Retina (tissue), 1 donor: Measurements from ENCODE around the gene PCBP4.
"Not testable (repeated sequence)": the region's sequence is repeated elsewhere in the genome, so short reads cannot be mapped to it uniquely, and the experiment has no call there.

ENCODE experiments used
- DNase-seq: peaks from one replicate; pipeline ENCODE4 v3.0.0-alpha.2; 2016

The PCBP4 gene

DNA sequence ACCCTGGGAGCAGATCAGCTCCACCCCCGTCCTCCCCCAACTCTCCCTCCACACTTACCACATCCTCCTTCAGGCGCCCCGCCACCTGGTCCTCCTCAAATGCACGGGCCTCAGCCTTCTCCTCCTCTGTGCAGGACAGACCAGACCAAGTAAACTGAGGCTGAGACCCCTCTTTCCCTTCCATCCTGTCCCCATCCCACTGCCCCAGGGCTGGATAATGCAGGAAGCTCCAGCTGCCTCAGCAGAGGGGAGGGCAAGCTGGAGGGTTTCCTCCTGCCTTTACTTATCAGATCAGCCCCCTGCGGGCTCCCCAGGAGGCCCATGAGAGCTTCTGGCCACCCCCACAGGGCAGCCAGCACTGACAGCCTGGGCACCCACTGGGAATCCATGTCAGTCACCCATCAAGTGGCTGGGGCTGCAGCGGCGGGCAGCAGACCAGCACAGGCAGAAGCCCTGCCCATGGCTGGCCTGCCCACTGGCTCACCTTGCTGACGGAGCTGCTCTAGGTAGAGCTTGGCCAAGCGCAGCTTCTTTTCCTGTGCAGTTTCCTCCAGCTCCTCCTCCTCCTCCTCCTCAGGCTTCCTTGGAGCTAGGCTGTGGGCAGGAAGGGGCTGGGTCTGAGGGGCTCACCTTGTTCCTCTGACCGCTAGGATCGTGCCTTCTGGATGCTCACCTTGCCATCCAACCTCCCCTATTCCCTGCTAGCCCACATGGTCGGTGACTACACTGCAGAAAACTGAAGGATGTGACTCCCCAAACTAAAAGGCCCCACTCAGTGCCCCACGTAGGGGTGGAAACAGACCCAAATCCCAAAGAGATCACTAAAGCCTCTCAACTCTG, 29.4 kb downstream of the PCBP4 start:
- no peak for DNase-seq

DNA sequence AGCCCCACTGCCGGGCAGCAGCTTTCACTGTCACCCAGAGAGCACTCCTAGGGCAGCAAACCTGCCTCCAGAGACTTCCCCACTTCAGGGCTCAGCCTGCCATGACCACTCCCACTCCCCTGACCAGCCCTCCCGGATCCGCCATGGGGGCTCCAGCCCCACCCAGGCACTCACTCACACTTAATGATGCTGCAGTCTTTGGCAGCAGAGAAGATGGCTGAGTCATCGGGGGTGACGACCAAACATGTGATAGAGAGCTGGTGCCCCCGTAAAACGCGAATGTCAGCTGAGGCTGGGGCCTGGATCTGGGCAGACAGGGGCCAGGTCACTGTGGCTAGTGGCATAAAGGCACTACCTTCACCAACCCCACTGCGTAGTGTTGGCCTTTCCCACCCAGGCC, 30.2 kb downstream of the PCBP4 start:
- no peak for DNase-seq

DNA sequence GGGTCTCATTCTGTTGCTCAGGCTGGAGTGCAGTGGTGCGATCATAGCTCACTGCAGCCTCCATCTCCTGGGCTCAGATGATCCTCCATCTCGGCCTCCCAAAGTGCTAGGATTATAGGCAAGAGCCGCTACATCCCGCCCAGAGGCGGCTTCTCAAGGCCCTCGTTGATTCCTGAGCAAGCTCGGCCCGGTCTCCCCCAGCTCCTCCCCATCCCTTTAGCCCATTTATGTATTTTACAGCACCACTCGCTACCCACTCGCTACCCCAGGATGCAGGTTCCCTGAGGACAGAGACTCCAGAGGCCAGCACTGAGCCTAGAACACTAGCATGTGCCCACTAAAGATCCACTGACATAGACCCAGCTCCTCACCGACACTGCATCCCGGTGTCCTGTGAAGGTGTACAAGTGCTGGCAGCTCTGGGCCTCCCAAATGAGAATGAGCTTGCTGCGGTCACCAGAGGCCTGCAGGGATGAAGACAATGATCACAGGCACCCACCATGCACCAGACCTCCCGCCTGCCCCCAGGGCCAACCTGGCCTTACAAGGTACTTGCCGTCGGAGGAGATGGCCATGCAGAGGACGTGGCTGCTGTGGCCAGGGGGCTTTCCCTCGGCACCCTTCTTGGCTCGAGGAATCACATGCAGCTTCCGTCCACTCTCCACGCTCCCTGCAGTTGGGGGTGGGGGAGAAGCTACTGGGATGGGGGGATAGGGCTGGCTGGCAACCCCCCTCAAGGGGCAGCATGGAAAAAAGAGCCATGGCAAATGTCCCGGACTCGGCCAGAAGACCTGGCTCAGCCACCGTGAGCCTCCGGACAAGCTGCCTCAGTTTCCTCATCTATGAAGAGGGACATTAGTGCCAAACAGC, 31.1 kb downstream of the PCBP4 start:
- no peak for DNase-seq

DNA sequence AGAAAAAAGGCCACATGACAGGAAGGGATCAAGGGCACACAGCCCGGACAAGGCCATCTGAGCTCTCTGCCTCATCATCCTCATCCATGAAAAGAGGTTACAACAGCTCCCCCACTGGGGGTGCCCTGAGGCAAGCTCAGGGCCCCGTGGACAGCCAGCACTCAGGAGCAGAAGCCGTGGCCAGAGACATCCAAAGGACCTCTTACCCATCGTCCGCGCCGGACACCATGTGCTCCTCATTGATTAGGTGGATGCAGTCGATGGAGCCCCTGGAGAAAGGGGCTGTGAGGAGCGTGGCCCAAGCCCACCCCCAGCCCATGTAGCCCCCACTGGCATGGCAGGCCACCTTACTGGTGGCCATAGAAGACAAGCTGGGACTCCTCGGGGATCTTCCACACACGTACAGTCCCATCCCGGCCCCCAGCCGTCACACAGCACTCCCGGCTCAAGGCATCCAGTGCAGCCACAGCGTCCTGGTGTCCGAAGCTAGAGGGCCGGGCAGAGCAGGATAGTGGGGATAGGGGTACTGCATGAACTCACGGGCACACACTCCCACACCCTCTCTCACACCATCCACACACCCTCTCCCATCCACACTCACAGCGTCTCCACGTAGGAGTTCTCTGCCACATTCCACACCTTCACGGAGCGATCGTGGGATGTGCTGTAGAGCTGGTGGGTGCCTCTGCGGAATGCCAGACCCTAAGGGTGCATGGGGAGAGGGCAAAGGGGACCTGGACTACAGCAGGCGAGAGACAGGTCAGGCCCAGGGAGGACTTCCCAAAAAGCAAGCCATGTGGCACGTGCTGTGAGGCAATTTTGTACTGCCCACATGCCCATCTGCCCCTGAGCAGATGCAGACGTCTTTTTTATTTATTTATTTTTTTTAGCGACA, 32.0 kb downstream of the PCBP4 start:
- no peak for DNase-seq

DNA sequence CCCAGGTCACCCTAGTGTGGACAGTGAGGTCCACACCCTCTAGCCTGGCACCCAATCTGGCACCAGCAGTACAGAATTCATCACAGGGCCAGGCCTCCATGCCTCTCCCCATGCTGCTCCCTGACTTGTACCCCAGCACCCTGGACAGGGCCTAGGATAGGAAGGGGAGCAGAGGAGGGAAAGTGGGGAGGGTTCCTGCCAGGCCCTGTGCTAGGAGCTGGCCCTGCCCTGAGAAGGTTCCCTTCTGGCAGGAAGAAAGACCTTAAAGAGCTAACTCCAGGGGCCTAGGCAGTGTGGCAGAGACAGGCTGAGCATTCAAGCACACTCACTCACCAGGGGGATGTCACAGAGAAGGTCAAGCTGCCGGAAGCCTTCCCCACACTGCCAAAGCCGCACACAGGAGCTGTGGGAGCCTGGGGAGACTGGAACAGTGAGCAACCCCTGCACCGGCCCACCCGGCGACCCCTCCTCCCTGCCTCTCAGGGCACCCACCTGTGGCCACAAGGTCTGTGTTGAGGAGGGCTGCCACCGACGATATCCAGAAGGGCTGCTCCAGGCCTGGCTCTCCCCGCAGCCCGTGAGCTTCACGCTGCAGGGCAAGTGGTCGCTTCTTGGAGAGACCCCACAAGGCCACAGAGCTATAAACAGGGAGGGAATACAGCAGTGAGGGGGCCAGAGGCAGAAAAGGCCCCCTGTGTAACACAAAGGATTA, 33.0 kb downstream of the PCBP4 start:
- DNase-seq = no peak

DNA sequence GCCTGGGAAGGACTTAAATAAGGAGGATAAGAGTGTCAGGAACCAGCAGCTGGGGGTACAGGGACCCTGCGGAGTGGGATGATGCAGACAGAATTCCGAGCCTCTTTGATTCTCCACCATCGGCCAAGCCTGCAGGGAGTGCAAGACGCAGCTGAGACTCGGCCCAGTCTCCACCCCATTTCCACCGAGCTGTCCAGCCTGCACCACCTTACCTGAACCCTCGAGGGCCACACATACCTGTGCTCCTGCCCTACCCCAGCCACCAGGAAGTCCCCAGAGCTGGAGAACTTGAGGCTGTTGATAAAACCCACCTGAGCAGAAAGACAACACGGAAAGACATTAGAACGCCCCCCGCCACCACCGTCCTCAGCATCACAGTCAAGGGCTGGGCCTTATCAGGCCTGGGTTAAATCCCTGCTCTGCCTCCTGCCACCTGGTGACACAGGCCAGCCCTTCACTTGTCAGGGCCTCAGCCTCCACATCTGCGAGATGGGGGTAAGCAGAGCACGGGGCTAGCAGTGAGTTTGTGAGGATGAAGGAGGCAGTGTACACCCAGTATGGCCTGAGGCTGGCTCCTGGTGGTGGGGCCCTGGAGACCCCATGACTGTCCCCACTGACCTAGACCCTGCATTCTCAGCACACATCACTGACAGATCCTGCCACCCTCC, 33.6 kb downstream of the PCBP4 start:
- no peak for DNase-seq

DNA sequence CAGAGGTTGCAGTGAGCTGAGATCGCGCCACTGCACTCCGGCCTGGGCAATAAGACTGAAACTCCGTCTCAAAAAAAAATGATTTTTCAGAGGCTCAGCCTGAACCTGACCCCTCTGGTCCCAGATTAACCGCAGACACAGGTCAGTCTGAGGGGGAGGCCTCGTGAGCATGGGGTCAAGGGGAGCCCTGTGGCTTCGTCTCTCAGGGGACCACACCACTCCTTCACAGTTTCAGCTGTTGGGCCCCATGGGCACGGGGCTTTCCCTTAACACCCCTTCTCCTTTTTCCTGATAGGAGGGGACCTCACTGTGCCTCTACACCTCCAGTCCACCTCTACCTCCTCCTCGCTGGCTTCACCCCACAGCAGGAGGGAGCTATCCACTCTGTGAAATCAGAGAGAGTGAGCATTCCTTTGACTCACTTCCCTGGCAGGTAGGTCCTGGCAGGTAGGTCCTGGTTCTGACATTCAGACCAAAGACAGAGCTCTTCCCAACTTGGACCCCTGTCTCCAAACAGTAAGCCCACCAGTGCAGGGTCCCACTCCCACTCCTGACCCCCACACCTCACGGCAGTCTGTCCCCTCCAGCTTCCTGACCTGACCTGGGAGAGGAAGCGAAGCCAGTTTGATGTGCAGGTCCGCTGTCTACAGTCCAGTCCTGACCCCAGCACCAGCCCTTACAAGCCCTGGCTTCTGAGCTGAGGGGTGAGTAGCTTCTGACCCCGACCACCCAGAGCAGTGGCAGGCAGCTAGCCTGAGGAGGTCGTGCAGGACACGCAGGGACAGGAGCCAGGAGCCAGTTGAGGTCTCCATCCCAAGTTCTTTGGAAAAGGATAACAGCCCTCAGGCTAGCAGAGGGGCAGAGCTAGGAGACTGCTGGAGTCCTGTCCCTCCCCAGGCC, 34.5 kb downstream of the PCBP4 start:
- no peak for DNase-seq

DNA sequence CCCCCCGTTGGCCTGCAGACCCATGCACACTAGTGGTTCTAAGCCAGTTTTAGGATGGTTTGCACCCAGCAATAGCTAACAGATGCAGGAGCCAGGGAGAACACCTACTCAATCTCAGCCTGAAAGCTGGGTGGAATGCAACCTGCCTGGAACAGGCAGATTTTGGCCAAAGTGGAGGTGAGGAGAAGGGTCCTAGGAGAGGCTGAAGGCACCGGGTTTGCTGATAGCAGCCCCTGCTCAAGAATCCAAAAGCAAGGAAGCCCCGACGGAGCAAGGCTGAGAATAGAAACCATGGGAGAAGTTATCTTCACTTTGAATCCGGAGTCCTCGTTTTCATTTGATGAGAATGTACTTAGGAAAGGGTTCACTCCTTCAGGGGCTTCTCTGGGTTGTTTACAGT, 35.5 kb downstream of the PCBP4 start:
- no peak for DNase-seq

DNA sequence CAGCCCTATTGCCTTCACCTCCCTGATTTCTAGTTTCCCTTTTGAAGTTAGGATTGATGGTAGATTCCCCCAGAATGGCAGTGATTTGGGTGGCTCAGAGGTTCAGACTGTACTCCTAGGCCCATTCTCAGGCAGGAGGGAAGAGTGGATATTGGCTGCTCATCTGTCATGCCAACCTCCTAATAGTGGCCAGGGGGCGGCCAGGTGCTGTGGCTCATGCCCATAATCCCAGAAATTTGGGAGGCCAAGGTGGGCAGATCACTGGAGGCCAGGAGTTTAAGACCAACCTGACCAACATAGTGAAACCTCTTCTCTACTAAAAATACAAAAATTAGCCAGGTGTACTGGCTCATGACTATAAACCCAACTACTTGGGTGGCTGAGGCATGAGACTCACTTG, 36.8 kb downstream of the PCBP4 start:
- DNase-seq = no peak

DNA sequence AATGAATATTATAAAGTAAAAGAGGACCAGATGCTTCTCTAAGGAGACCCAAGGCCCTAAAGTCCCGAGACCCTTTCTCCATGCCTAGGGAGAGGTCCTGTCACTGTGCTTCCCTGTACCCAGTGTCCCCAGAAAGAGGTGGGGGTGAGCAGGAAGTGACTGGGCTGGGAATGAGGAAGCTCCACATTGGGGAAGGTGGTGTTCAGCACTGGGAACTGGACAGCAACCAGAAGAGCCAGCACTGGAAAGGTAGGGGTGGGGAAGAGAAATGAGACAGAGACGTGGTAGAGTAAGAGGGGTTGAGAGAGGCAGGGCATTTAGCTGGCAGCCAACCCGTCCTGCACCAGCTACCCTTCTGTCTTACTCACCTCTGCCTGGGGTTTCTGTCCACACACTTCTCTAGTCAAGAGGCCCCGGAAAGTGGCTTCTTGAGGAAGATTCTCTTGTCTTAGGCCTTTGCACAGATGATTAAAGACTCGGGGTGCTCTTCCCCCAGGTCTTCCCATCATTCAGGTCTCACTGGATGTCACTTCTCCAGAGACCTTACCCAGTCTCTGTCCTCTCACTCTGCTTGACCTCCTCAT, 37.7 kb downstream of the PCBP4 start:
- no peak for DNase-seq

DNA sequence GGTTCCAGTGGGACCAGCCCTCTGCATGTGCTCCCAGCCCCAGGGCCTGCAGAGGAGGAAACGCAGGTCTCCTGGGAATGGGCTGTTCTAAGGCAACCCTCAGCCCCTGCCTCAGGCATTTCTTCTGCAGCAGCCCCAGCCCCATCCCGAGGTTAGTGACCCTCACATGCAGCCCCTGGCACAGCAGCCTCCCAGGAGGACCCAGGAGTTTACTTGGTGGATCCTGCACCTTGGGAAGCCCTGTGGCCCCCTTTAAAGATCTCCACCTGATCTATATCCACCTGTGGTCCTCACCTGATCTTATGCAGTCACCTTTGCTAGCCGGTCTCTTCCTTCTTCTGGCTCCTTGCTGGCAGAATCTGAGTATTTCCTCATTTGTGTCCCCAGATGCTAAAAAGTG, 38.3 kb downstream of the PCBP4 start:
- DNase-seq = not testable (repeated sequence)

DNA sequence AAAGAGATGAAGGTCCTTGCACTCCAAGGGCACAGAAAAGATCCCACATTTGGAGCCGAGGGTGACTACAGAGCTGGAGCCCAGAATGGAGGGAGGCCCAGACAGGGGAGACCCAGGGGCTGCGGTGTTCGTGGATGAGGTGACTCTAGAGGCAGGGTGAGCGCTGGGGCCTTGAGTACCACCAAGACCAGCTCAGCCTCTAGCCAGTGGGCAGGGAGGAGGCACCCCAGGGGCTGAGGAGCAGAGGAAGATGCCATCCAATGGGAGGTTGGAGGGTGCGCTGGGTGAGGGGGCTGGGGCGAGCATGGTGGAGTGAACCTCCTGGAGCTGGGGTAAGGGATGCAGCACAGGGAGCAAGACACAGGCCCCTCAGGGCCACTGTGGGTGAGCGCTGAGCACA, 38.8 kb downstream of the PCBP4 start:
- DNase-seq = no peak

DNA sequence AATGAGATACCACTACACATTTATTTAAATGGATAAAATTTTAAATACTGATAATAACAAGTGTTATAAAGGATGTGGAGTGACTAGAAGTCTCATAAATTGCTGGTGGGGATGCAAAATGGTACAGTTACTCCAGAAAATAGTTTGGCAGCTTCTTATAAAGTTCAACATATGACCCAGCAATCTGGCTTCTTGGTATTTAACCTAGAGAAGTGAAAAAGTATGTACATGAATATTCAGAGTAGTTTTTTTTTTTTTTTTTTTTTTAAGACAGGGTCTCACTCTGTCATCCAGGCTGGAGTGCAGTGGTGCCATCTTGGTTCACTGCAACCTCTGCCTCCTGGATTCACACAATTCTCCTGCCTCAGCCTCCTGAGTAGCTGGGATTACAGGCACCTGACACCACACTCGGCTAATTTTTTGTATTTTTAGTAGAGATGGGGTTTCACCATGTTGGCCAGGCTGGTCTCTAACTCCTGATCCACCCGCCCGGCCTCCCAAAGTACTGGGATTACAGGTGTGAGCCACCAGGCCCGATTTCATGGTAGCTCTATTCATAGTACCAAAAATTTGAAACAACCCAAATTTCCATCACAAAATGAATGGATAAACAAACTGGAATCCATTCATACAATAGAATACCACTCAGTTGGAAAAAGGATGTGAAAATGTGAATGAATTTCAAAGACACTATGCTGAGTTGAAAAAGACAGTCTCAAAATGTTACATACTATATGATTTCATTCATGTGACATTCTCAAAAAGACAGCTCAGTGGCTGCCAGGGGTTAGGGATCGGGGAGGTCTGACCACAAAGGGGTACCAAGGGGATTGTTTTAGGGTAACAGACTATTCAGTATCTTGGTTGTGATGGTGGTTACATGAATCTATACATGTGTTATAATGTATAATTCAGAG, 39.9 kb downstream of the PCBP4 start:
- no peak for DNase-seq

DNA sequence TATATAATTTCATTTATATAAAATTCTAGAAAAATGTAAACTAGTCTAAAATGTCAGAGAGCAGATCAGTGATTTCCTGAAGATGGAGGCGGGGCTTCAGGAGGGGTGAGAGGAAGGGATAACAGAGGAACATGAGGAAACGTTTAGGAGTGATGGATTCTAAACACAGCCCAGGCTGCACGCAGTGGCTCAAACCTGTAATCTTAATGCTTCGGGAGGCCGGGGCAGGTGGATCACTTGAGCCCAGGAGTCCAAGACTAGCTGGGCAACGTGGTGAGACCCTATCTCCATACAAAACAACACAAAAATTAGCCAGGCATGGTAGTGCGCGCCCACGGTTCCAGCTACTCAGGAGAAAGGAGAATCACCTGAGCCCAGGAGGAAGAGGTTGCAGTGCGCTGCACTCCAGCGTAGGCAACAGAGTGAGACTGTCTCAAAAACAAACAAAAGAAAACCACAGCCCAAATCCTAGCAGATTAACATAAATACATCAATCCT, 46.1 kb downstream of the PCBP4 start:
- no peak for DNase-seq

DNA sequence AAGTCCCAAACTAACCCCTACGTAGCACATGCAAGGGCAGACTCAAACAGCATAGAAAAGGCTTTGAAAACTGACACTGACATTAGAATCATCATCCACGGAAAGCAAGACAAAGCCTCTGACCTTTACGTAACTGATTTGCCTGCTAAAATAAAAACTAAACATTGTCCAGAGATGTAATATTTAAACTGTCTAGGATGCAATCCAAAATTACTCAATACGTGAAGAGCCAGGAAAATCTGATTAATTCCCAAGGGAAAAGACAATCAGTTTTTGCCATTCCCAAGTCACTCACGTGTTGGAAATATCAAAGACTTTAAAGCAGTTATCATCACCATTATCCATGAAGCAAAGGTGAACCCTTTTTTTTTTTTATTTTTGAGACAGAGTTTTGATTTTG, 50.8 kb downstream of the PCBP4 start:
- no peak for DNase-seq

DNA sequence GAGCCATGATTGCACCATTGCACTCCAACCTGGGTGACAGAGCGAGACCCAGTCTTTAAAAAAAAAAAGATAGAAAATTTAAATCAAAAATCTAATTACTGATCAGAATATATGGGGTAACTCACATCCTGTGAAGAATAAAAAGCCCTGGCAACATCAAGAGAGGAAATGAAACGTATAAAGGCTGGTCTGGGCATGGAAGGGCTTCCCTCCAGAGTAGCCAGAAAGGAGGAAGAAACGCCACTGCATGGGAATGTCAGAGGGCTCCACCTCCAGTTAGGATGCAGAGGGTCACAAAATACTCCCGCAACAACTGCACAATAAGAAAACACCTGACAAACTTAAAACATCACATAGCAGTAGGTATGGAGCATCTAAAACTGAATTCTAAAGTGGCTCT, 59.2 kb downstream of the PCBP4 start:
- DNase-seq = no peak
